Measurements from ENCODE around the gene AEBP2. TPM values are rescaled to one million over a fixed set of nuclear protein-coding genes. Genes with fewer than 3 reads are reported as not detected.

The AEBP2 gene
- total and polyA plus RNA-seq, 2 donors (not counting 3 experiments of a cell fraction or from before 2014, with no cell fraction given) = 8.8 to 42.2 TPM

- no peaks in the 10 kb centered on the region for H3K4me1 ChIP-seq (ENCODE audit: control insufficient read depth, extremely low read depth, insufficient read depth, low read length)
- FAIRE-seq (no peak), DNase-seq (ENCODE audit: low read depth, low spot score) (no peak)
- no peak overlapping the region for H2AFZ ChIP-seq (ENCODE audit: low read depth, low read length)
- TF ChIP-seq, protein P1, sequence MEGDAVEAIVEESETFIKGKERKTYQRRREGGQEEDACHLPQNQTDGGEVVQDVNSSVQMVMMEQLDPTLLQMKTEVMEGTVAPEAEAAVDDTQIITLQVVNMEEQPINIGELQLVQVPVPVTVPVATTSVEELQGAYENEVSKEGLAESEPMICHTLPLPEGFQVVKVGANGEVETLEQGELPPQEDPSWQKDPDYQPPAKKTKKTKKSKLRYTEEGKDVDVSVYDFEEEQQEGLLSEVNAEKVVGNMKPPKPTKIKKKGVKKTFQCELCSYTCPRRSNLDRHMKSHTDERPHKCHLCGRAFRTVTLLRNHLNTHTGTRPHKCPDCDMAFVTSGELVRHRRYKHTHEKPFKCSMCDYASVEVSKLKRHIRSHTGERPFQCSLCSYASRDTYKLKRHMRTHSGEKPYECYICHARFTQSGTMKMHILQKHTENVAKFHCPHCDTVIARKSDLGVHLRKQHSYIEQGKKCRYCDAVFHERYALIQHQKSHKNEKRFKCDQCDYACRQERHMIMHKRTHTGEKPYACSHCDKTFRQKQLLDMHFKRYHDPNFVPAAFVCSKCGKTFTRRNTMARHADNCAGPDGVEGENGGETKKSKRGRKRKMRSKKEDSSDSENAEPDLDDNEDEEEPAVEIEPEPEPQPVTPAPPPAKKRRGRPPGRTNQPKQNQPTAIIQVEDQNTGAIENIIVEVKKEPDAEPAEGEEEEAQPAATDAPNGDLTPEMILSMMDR (IDR thresholded peaks at IDR 0.05; ENCODE audit: extremely low read depth in 1 of 2, insufficient read depth in 1 of 2, low read depth in 1 of 2, low read length in 2 of 2) = no peak
- TF ChIP-seq MAX (IDR thresholded peaks at IDR 0.05; ENCODE audit: insufficient read depth, insufficient read length) (no peak), MYC (IDR thresholded peaks at IDR 0.05; ENCODE audit: low read depth, low read length) (no peak)
- no peaks in the 10 kb centered on the region for H3K9me3 ChIP-seq (replicated peaks; ENCODE audit: control insufficient read depth, insufficient read depth, low read length)
- no peaks in the 10 kb centered on the region for H3K9me1 ChIP-seq (replicated peaks; ENCODE audit: control insufficient read depth, extremely low read depth, insufficient read depth, low read length)
- no peak overlapping the region for H3K27ac ChIP-seq (ENCODE audit: insufficient read depth, low read depth, low read length)
- intact Hi-C loops (cut with micrococcal nuclease) = no loop called here
- no peaks in the 10 kb centered on the region for H4K20me1 ChIP-seq (replicated peaks; ENCODE audit: control insufficient read depth, extremely low read depth, insufficient read depth, low read length)
- no TSS peak for BruUV-seq (replicated peaks)
- no peak overlapping the region for H3K9ac ChIP-seq (replicated peaks; ENCODE audit: extremely low read depth, insufficient read depth, low read length)
- dilution Hi-C loops (cut with MboI; ENCODE audit: extremely low pct_ligation_motif_present, low sequenced_read_pairs) = no loop called here
- ChIA-PET CTCF (no interaction called here), POLR2A (no interaction called here)
- H3K4me2 ChIP-seq (ENCODE audit: insufficient read depth, low read length) = no peak overlapping the region
- H3K27me3 ChIP-seq (ENCODE audit: control insufficient read depth in 2 of 2, insufficient read depth in 2 of 2, low read length in 2 of 2) = no peaks in the 10 kb centered on the region
- no peak overlapping the region for H3K4me3 ChIP-seq (replicated peaks in 1 of 3; ENCODE audit: insufficient read depth in 1 of 3, low read depth in 1 of 3, low read length in 3 of 3)
- H3K79me2 ChIP-seq (ENCODE audit: control insufficient read depth, insufficient read depth, low read length) = peaks cover 85% of the 10 kb centered on the region
- H3K36me3 ChIP-seq (ENCODE audit: control insufficient read depth in 2 of 2, extremely low read depth in 1 of 2, insufficient read depth in 2 of 2, low read length in 2 of 2) = no peaks in the 10 kb centered on the region
These were observed 43.3 kb downstream of the AEBP2 start for GRCh38 chr12:19482551-19483109.

DNA sequence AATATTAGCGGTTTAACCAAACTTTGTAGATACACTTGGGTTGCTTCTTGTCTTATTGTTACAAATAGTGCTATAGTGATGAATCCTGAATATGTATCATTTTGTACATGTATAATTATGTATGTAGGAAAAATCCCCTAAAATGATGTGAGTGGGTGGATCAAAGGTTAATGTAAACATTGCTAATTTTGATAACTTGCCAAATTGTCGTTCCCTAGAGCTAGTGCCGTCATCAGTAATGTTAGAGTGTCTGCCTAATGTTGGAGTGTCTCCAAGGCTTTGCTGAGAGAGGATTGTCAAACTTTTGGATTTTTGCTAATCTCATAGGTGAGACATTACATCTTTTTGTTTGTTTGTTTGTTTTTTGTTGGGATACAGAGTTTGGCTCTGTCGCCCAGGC is 44.4 kb downstream of the AEBP2 start:
- intact Hi-C loops (cut with micrococcal nuclease) = no loop called here
- Histone ChIP-seq H3K27me3 (ENCODE audit: control insufficient read depth in 2 of 2, insufficient read depth in 2 of 2, low read length in 2 of 2) (no peaks in the 10 kb centered on the region), H3K4me1 (ENCODE audit: control insufficient read depth, extremely low read depth, insufficient read depth, low read length) (no peaks in the 10 kb centered on the region), H4K20me1 (replicated peaks; ENCODE audit: control insufficient read depth, extremely low read depth, insufficient read depth, low read length) (no peaks in the 10 kb centered on the region), H3K4me2 (ENCODE audit: insufficient read depth, low read length) (no peak overlapping the region), H3K9me1 (replicated peaks; ENCODE audit: control insufficient read depth, extremely low read depth, insufficient read depth, low read length) (no peaks in the 10 kb centered on the region), H2AFZ (ENCODE audit: low read depth, low read length) (no peak overlapping the region), H3K9me3 (replicated peaks; ENCODE audit: control insufficient read depth, insufficient read depth, low read length) (no peaks in the 10 kb centered on the region), H3K27ac (ENCODE audit: insufficient read depth, low read depth, low read length) (no peak overlapping the region), H3K4me3 (replicated peaks in 1 of 3; ENCODE audit: insufficient read depth in 1 of 3, low read depth in 1 of 3, low read length in 3 of 3) (no peak overlapping the region), H3K36me3 (ENCODE audit: control insufficient read depth in 2 of 2, extremely low read depth in 1 of 2, insufficient read depth in 2 of 2, low read length in 2 of 2) (no peaks in the 10 kb centered on the region), H3K9ac (replicated peaks; ENCODE audit: extremely low read depth, insufficient read depth, low read length) (no peak overlapping the region), H3K79me2 (ENCODE audit: control insufficient read depth, insufficient read depth, low read length) (peaks cover 82% of the 10 kb centered on the region)
- peak; percentile 24 for DNase-seq (ENCODE audit: low read depth, low spot score)
- no peak for FAIRE-seq
- no peak for TF ChIP-seq EZH2 (IDR thresholded peaks at IDR 0.05; ENCODE audit: borderline replicate concordance, low read depth, low read length, severe bottlenecking)
- no peak for TF ChIP-seq MYC (IDR thresholded peaks at IDR 0.05; ENCODE audit: low read depth, low read length)
- TF ChIP-seq GATA2 (IDR thresholded peaks at IDR 0.05; ENCODE audit: insufficient read depth, insufficient read length, low read depth, low read length) = no peak
- no peak for TF ChIP-seq JUN (IDR thresholded peaks at IDR 0.05; ENCODE audit: borderline replicate concordance, insufficient read depth, insufficient read length, low read depth)
- no peak for TF ChIP-seq POLR2A (IDR thresholded peaks at IDR 0.05; ENCODE audit: low read depth, low read length)
- no peak for TF ChIP-seq FOS (IDR thresholded peaks at IDR 0.05; ENCODE audit: borderline replicate concordance, insufficient read depth, low read length)
- no peak for TF ChIP-seq POLR2AphosphoS5 (IDR thresholded peaks at IDR 0.05; ENCODE audit: insufficient read depth, low read depth, low read length)
- TF ChIP-seq MAX (IDR thresholded peaks at IDR 0.05; ENCODE audit: insufficient read depth, insufficient read length) = no peak
- TF ChIP-seq, protein P1 (IDR thresholded peaks at IDR 0.05; ENCODE audit: extremely low read depth in 1 of 2, insufficient read depth in 1 of 2, low read depth in 1 of 2, low read length in 2 of 2) = no peak
- POLR2A ChIA-PET = no interaction called here
- CTCF ChIA-PET = no interaction called here
- dilution Hi-C loops (cut with MboI; ENCODE audit: extremely low pct_ligation_motif_present, low sequenced_read_pairs) = no loop called here
- no TSS peak for BruUV-seq (replicated peaks)

Measured in endothelial cell of umbilical vein (primary cell).